Skeletal muscle tissue (tissue), 4 donors: ENCODE data around the gene ANKRD36C. TPM values are rescaled to one million over a fixed set of nuclear protein-coding genes. Genes with fewer than 3 reads are reported as not detected.
A peak's percentile ranks its signal among the peaks of the same experiment; 100 is the strongest.
"Not testable (repeated sequence)": the region's sequence is repeated elsewhere in the genome, so short reads cannot be mapped to it uniquely, and the experiment has no call there.

Source experiments
- H3K27ac ChIP-seq: one replicate; pipeline ENCODE4 v1.7.0; 2013; ENCODE audit warnings: mild to moderate bottlenecking, low read depth, low read length, inconsistent platforms
- H3K27me3 ChIP-seq, 3 donors: one replicate each; pipeline ENCODE4 v1.7.0; 2013; ENCODE audit warnings: low read length in 3 of 3; ENCODE audit not compliant: control insufficient read depth in 3 of 3, insufficient read depth in 3 of 3
- H3K36me3 ChIP-seq, 3 donors: one replicate each; pipeline ENCODE4 v1.7.0; 2013; ENCODE audit warnings: low read length in 3 of 3; ENCODE audit not compliant: control insufficient read depth in 3 of 3, insufficient read depth in 3 of 3
- H3K4me1 ChIP-seq, 3 donors: one replicate each; pipeline ENCODE4 v1.7.0; 2013; ENCODE audit warnings: low read length in 3 of 3, mild to moderate bottlenecking in 3 of 3; ENCODE audit not compliant: control insufficient read depth in 3 of 3, insufficient read depth in 3 of 3
- H3K4me3 ChIP-seq, 3 donors: one replicate each; pipeline ENCODE4 v1.7.0; 2013; ENCODE audit warnings: low read length in 3 of 3
- H3K9ac ChIP-seq, 3 donors: one replicate each; pipeline ENCODE4 v1.7.0; 2013; ENCODE audit warnings: low read length in 3 of 3, mild to moderate bottlenecking in 3 of 3, moderate library complexity in 2 of 3, low read depth in 1 of 3
- H3K9me3 ChIP-seq, 3 donors: one replicate each; pipeline ENCODE4 v1.7.0; 2013; ENCODE audit warnings: low read length in 3 of 3; ENCODE audit not compliant: control insufficient read depth in 3 of 3
- total RNA-seq: library from RNA; depleted of rRNA; stranded (reverse); fragments of >200 nt; gene quantifications from one replicate; pipeline ENCODE4 v1.2.3, GENCODE V29; 2014
- donor health status: Osteomylitis.

The ANKRD36C gene
- total RNA-seq, 1 donor from 2014 or later: 72.0 TPM

GRCh38 chr2:96022701-96023447 lies 31.2 kb upstream of the ANKRD36C start:
- not testable (repeated sequence) for H3K4me3 ChIP-seq, H3K9ac ChIP-seq, H3K27me3 ChIP-seq, H3K27ac ChIP-seq, H3K9me3 ChIP-seq, H3K4me1 ChIP-seq, H3K36me3 ChIP-seq

GRCh38 chr2:96022126-96022525 lies 30.5 kb upstream of the ANKRD36C start:
- H3K4me3 ChIP-seq, H3K4me1 ChIP-seq, H3K27ac ChIP-seq, H3K36me3 ChIP-seq, H3K27me3 ChIP-seq, H3K9me3 ChIP-seq, H3K9ac ChIP-seq: not testable (repeated sequence)

GRCh38 chr2:96021142-96021541 lies 29.5 kb upstream of the ANKRD36C start:
- H3K4me1 ChIP-seq, H3K9ac ChIP-seq, H3K27me3 ChIP-seq, H3K27ac ChIP-seq, H3K36me3 ChIP-seq, H3K4me3 ChIP-seq, H3K9me3 ChIP-seq: not testable (repeated sequence)

- not testable (repeated sequence) for H3K9ac ChIP-seq, H3K4me1 ChIP-seq, H3K4me3 ChIP-seq, H3K36me3 ChIP-seq, H3K27me3 ChIP-seq, H3K27ac ChIP-seq, H3K9me3 ChIP-seq
Observed at GRCh38 chr2:96019909-96020590, 28.4 kb upstream of the ANKRD36C start.

GRCh38 chr2:96016321-96016720 lies 24.7 kb upstream of the ANKRD36C start:
- H3K4me1 ChIP-seq, H3K27me3 ChIP-seq, H3K9ac ChIP-seq, H3K4me3 ChIP-seq, H3K9me3 ChIP-seq, H3K27ac ChIP-seq, H3K36me3 ChIP-seq: not testable (repeated sequence)

- not testable (repeated sequence) for H3K27ac ChIP-seq, H3K27me3 ChIP-seq, H3K36me3 ChIP-seq, H3K9ac ChIP-seq, H3K9me3 ChIP-seq, H3K4me3 ChIP-seq
- peaks cover 8 to 11% (median 9%) of the 10 kb centered on the region in 3 donors for H3K4me1 ChIP-seq
Observed at GRCh38 chr2:96012792-96013264, 21.2 kb upstream of the ANKRD36C start.

GRCh38 chr2:96012086-96012791 lies 20.6 kb upstream of the ANKRD36C start:
- Histone ChIP-seq H3K4me1 (peaks cover 8 to 11% (median 9%) of the 10 kb centered on the region in 3 donors), H3K9ac (peak overlapping the region in 1 of 3 donors; percentile 16)
- H3K9me3 ChIP-seq, H3K36me3 ChIP-seq, H3K4me3 ChIP-seq, H3K27me3 ChIP-seq, H3K27ac ChIP-seq: not testable (repeated sequence)

GRCh38 chr2:96011129-96011455 lies 19.5 kb upstream of the ANKRD36C start:
- H3K9ac ChIP-seq, H3K36me3 ChIP-seq, H3K27me3 ChIP-seq, H3K9me3 ChIP-seq, H3K27ac ChIP-seq: not testable (repeated sequence)
- H3K4me3 ChIP-seq: peak overlapping the region in 1 of 3 donors; percentile 21
- H3K4me1 ChIP-seq: peaks cover 8 to 11% (median 9%) of the 10 kb centered on the region in 3 donors

- H3K4me1 ChIP-seq: peaks cover 8 to 11% (median 9%) of the 10 kb centered on the region in 3 donors
- H3K9ac ChIP-seq: peak overlapping the region in 2 of 3 donors; percentile 70 to 74
- not testable (repeated sequence) for H3K9me3 ChIP-seq, H3K27me3 ChIP-seq, H3K36me3 ChIP-seq
- H3K4me3 ChIP-seq: peak overlapping the region in 2 of 3 donors; percentile 66 to 67
- peak overlapping the region; percentile 60 for H3K27ac ChIP-seq
Observed at GRCh38 chr2:96010320-96011128, 18.9 kb upstream of the ANKRD36C start.
